NCI-H2196 treated with DMSO at 0.1 percent for 48 hours (cell line): ENCODE results near the gene SLC25A48.

Experiments
- DNase-seq: peaks from one replicate; lab custom pipeline; 2025; ENCODE audit not compliant: unreplicated experiment; lab: John Stamatoyannopoulos, UW

Gene SLC25A48

GRCh38 chr5:135834639-135835529 is at the start of gene SLC25A48:
TSS of gene SLC25A48 (plus strand) at chr5:135834663. CDS start at chr5:135834848, 185 bp downstream.
- peak; percentile 56 for DNase-seq

DNA sequence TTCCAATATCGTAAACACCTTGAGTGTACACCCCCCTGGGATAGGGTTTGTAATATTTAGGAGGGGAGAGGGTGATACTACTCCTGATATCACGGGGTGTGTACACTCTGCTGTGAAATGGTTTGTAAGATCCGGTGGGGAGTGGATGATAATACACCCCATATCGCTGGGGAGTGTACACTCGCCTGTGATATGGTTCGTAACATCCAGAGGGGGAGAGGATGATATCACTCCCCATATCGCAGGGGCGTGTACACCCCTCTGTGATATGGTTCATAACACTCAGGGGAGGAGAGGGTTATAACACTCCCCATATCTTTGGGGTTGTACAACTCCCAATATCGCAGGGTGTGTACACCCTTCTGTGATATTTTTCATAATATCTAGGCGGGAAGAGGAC is 33.8 kb upstream of the SLC25A48 start:
- DNase-seq: no peak

GRCh38 chr5:135810188-135810943 is 24.1 kb upstream of the SLC25A48 start:
- peak; percentile 84 for DNase-seq

- DNase-seq: no peak
Measured at GRCh38 chr5:135811007-135811406, 23.5 kb upstream of the SLC25A48 start.

DNA sequence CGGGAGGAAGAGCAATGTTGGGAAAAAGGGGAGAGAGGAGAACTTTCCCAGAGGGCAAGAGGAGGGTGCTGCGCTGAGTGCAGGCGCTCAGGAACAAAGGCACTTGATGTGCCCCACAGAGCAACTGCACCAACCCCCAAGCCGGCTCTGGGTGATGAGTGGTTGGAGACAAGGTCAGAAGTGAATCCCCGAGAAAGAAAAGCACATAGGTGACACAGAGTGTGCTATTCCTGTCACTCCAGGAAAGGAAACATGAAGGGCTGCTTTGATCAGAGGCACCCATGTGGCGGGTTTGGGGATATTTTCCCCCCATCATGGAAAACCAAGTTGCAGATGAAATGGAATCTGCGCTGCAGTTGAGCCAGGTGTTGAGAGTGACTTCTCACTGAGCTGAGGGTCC is 20.7 kb upstream of the SLC25A48 start:
- no peak for DNase-seq

- DNase-seq: no peak
Measured at GRCh38 chr5:135814316-135814715, 20.1 kb upstream of the SLC25A48 start.

GRCh38 chr5:135814812-135815211 is 19.7 kb upstream of the SLC25A48 start:
- no peak for DNase-seq

- peak; percentile 93 for DNase-seq
Measured at GRCh38 chr5:135821061-135821801, 13.2 kb upstream of the SLC25A48 start.

- no peak for DNase-seq
Measured at GRCh38 chr5:135821802-135822201, 12.7 kb upstream of the SLC25A48 start.

- DNase-seq: no peak
Measured at GRCh38 chr5:135822286-135822685, 12.2 kb upstream of the SLC25A48 start.

DNA sequence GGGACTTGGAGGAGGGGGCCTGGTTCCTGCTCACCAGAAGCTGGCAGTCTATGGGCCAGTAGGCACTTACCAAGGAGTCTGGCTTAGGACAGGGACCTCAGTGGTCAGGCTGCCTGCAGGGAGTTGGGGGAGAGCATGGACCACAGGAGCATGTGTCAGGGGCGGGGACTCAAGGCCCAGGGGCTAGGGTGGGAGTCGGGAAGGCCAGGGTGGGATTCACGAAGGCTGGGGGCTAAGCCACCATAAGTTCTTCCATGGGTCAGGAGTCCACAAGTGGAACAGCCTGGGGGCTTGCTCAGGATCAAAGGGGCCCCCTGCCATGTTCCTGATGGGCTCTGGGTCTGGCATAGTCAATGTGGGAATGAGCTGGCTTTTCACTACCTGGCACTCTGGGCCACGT is 11.5 kb upstream of the SLC25A48 start:
- DNase-seq: no peak

DNA sequence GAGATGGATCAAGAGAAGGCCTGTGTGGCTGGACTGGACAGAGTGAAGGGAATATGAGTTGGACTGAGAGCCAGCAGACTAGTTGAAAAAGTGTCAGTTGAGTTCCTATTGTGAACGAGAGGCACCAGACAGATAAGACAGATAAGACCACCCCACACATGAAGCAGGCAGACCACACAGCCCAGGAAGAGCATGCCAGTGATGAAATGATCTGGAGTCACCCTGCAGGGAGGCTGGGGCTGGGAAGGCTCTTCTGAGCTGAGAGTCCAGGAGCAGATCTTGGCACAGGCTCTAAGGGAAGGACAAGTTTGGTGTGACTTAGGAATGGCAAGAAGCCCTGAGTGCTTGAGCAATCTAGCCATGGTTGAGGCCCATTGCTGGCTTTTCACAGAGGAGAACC is 10.6 kb upstream of the SLC25A48 start:
- DNase-seq: no peak

GRCh38 chr5:135824541-135825041 is 9.9 kb upstream of the SLC25A48 start:
- no peak for DNase-seq

GRCh38 chr5:135825373-135826220 is 8.9 kb upstream of the SLC25A48 start:
- no peak for DNase-seq

DNA sequence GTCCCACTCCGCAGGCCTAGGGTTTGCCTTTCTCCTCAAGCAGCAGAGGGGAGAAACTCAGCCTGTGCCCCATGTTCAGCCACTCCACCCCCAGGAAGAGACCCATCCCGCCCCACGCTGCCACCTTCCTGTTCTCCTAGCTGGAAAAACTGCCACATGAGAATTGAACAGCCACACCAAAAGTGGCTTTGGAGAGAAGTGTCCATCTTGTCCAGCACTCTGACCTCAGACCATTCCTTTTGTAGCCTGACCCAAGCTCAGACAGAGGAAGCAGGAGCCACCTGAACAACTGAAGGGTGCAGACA is 8.3 kb upstream of the SLC25A48 start:
- DNase-seq: no peak

GRCh38 chr5:135826994-135827671 is 7.3 kb upstream of the SLC25A48 start:
- DNase-seq: no peak

DNA sequence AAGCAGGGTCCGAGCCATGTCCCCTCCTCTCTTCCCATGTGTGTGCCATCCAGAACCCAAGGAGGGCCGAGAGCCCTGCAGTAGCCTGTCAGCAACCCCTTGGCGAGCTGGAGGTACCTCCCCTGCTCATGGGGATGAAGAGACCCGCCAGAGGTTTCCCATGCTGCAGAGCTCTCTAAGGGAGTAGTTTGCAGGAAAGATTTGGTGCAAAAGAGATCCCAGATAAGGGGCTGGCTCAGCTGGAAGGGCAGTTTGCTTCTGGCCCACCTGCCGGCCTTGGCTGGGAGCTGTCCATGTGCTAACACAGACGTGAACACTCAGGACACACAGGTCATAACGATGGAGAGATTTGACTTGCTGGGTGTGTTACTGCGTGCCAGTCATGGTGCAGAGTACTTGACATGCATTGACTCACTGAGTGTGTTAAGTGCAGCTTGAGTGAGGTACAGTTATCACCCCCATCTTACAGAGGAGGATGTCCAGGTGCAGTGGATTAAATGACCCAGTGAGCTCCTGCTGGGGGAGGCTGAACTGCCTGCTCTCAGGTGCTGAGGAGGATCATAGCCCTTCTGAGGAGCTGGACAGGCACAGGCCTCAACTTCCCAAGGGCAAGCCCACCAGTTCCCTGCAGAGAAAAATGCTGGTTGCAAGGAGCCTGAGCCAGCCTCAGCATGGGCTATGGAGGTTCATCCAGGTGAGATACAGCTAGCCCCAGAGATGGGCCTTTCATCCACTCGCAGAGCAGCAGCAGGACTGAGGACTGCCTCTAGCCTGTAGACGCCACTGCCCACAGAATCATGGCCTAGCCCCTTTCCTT is 6.3 kb upstream of the SLC25A48 start:
- DNase-seq: no peak

GRCh38 chr5:135828782-135829127 is 5.7 kb upstream of the SLC25A48 start:
- DNase-seq: no peak

DNA sequence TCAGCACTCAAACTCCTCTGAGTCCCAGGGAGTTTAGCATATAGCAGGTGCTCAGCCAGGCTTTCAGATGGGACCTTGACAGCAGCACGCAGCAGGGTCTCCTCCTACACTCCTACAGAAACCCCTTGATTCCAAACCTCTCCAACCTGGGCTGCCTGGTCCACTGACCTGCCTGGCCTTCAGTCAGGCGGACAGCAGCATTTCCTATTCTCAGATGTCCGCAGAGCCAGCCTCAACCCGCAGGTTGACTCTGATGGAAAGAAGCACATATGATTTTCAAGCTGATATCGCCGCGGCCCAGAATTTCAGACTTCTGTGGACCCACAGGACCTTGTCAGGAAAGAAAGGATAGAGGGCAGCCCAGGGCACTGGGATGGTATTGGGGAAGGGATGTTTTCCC is 5.3 kb upstream of the SLC25A48 start:
- DNase-seq: no peak
